HEK293 (cell line): Measurements from ENCODE around the gene DBX1.

Experiments used
- CTCF ChIP-seq: fragments of 450-650 bp; formaldehyde crosslinking; IDR thresholded peaks from 2 replicates; pipeline ENCODE4 v1.5.1; 2016; ENCODE audit warnings: missing biosample characterization, missing genetic modification characterization
- OSR2 ChIP-seq: fragments of 450-650 bp; formaldehyde crosslinking; IDR thresholded peaks from 2 replicates; pipeline ENCODE4 v1.5.1; 2016; ENCODE audit warnings: missing biosample characterization, missing genetic modification characterization
- PRDM6 ChIP-seq: fragments of 450-650 bp; formaldehyde crosslinking; IDR thresholded peaks from 2 replicates; pipeline ENCODE4 v1.5.1; 2017; ENCODE audit warnings: missing biosample characterization, missing genetic modification characterization
- ZNF24 ChIP-seq: fragments of 450-650 bp; formaldehyde crosslinking; IDR thresholded peaks from 2 replicates; pipeline ENCODE4 v1.5.1; 2016; ENCODE audit warnings: missing biosample characterization, missing genetic modification characterization
- ZNF324 ChIP-seq: fragments of 450-650 bp; formaldehyde crosslinking; IDR thresholded peaks from 2 replicates; pipeline ENCODE4 v1.5.1; 2016; ENCODE audit warnings: missing biosample characterization, missing genetic modification characterization
- ZNF768 ChIP-seq: fragments of 450-650 bp; formaldehyde crosslinking; IDR thresholded peaks from 2 replicates; pipeline ENCODE4 v1.5.1; 2018; ENCODE audit warnings: missing biosample characterization, mild to moderate bottlenecking, missing genetic modification characterization
- TF ChIP-seq, protein P1 (sequence below): sonication (generic); formaldehyde crosslinking; IDR thresholded peaks from 2 replicates; pipeline ENCODE4 v1.8.1; 2022; ENCODE audit warnings: mild to moderate bottlenecking, moderate library complexity, missing genetic modification reagents
- TF ChIP-seq, protein P2 (sequence below): fragments of 450-650 bp; formaldehyde crosslinking; IDR thresholded peaks from 2 replicates; pipeline ENCODE4 v1.5.1; 2017; ENCODE audit warnings: missing biosample characterization, mild to moderate bottlenecking, missing genetic modification characterization, moderate library complexity
- TF ChIP-seq, protein P3 (sequence below): fragments of 450-650 bp; formaldehyde crosslinking; IDR thresholded peaks from 2 replicates; pipeline ENCODE4 v1.5.1; 2016; ENCODE audit warnings: missing biosample characterization, missing genetic modification characterization, low read depth

GRCh38 chr11:20155683-20156279 is 4.5 kb downstream of the DBX1 start:
- TF ChIP-seq OSR2 (tag by site-specific recombination) (no peak), ZNF24 (tag by site-specific recombination) (no peak), PRDM6 (tag by site-specific recombination) (no peak), ZNF324 (tag by site-specific recombination) (no peak), ZNF768 (tag by site-specific recombination) (no peak), CTCF (tag by site-specific recombination) (no peak)
- TF ChIP-seq, protein P1, sequence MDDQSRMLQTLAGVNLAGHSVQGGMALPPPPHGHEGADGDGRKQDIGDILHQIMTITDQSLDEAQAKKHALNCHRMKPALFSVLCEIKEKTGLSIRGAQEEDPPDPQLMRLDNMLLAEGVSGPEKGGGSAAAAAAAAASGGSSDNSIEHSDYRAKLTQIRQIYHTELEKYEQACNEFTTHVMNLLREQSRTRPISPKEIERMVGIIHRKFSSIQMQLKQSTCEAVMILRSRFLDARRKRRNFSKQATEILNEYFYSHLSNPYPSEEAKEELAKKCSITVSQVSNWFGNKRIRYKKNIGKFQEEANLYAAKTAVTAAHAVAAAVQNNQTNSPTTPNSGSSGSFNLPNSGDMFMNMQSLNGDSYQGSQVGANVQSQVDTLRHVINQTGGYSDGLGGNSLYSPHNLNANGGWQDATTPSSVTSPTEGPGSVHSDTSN (CRISPR knock-in tag): no peak
- TF ChIP-seq, protein P2, sequence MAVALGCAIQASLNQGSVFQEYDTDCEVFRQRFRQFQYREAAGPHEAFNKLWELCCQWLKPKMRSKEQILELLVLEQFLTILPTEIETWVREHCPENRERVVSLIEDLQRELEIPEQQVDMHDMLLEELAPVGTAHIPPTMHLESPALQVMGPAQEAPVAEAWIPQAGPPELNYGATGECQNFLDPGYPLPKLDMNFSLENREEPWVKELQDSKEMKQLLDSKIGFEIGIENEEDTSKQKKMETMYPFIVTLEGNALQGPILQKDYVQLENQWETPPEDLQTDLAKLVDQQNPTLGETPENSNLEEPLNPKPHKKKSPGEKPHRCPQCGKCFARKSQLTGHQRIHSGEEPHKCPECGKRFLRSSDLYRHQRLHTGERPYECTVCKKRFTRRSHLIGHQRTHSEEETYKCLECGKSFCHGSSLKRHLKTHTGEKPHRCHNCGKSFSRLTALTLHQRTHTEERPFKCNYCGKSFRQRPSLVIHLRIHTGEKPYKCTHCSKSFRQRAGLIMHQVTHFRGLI (tag by site-specific recombination): no peak
- TF ChIP-seq, protein P3, sequence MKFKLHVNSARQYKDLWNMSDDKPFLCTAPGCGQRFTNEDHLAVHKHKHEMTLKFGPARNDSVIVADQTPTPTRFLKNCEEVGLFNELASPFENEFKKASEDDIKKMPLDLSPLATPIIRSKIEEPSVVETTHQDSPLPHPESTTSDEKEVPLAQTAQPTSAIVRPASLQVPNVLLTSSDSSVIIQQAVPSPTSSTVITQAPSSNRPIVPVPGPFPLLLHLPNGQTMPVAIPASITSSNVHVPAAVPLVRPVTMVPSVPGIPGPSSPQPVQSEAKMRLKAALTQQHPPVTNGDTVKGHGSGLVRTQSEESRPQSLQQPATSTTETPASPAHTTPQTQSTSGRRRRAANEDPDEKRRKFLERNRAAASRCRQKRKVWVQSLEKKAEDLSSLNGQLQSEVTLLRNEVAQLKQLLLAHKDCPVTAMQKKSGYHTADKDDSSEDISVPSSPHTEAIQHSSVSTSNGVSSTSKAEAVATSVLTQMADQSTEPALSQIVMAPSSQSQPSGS (tag by site-specific recombination): no peak
